H1 (cell line): ENCODE measurements around the gene DEK. TPM values are rescaled to one million over a fixed set of nuclear protein-coding genes. Genes with fewer than 3 reads are reported as not detected.

Experiments used
- CTCF ChIA-PET: fragments of 300-600 bp; sonication (Branson Sonifier 250); formaldehyde crosslinking; loops from one replicate; lab custom pipeline; 2021; ENCODE audit not compliant: partially characterized antibody; lab: Charles Lee
- POLR2A ChIA-PET: fragments of 300-600 bp; sonication (Branson Sonifier 250); formaldehyde crosslinking; loops from one replicate; lab custom pipeline; 2021; ENCODE audit warnings: inconsistent platforms; ENCODE audit not compliant: partially characterized antibody; lab: Charles Lee
- DNase-seq, 2 experiments: peaks; one replicate each; pipeline versions ENCODE4 v3.0.0 to v3.0.0-alpha.2; 2010 to 2022; ENCODE audit warnings: low spot score in 2 of 2, low read depth in 1 of 2, mixed read lengths in 1 of 2
- FAIRE-seq: peaks from 2 replicates; lab custom pipeline; 2011; peaks lifted over from hg19 to GRCh38; lab: Jason Lieb, UNC
- H2AFZ ChIP-seq: 2 replicates; pipeline ENCODE4 v1.8.1; 2012; ENCODE audit warnings: low read length, inconsistent platforms
- H2AK5ac ChIP-seq: 2 replicates; pipeline ENCODE4 v1.6.1; 2013; ENCODE audit warnings: low read depth, low read length
- H2BK120ac ChIP-seq: replicated peaks from 2 replicates; pipeline ENCODE3; 2013; ENCODE audit warnings: low read depth, low read length, inconsistent platforms
- H2BK12ac ChIP-seq: 2 replicates; pipeline ENCODE4 v1.6.1; 2013; ENCODE audit warnings: low read depth, low read length
- H2BK15ac ChIP-seq: 2 replicates; pipeline ENCODE4 v1.6.1; 2013; ENCODE audit warnings: low read length
- H2BK20ac ChIP-seq: 2 replicates; pipeline ENCODE4 v1.6.1; 2013; ENCODE audit warnings: low read length
- H2BK5ac ChIP-seq: 2 replicates; pipeline ENCODE4 v1.6.1; 2013; ENCODE audit warnings: low read depth, low read length
- H3K14ac ChIP-seq: 2 replicates; pipeline ENCODE4 v1.6.1; 2013; ENCODE audit warnings: inconsistent platforms; ENCODE audit not compliant: insufficient read length
- H3K18ac ChIP-seq: 2 replicates; pipeline ENCODE4 v1.6.1; 2013; ENCODE audit warnings: low read length; ENCODE audit errors: extremely low read depth
- H3K23ac ChIP-seq: 2 replicates; pipeline ENCODE4 v1.6.1; 2013; ENCODE audit warnings: inconsistent platforms; ENCODE audit not compliant: insufficient read length
- H3K23me2 ChIP-seq: 2 replicates; pipeline ENCODE4 v1.6.1; 2013; ENCODE audit warnings: low read depth, low read length
- H3K27ac ChIP-seq: 2 replicates; pipeline ENCODE4 v1.6.1; 2011; ENCODE audit warnings: low read depth, low read length, inconsistent platforms
- H3K27me3 ChIP-seq, 4 experiments: replicated peaks in 1 of 4; 1 replicate in 1 of 4; 2 replicates in 3 of 4; pipeline versions ENCODE4 v1.6.1 to v1.8.1; 2011 to 2013; ENCODE audit warnings: low read length in 3 of 4, mild to moderate bottlenecking in 3 of 4, inconsistent platforms in 2 of 4, mixed read lengths in 2 of 4, moderate library complexity in 1 of 4; ENCODE audit not compliant: control insufficient read depth in 3 of 4, insufficient read depth in 3 of 4; ENCODE audit errors: extremely low read depth in 1 of 4
- H3K36me3 ChIP-seq, 4 experiments: 2 replicates each; pipeline versions ENCODE4 v1.6.1 to v1.8.1; 2011 to 2013; ENCODE audit warnings: mild to moderate bottlenecking in 4 of 4, low read length in 3 of 4, moderate library complexity in 2 of 4, control low read depth in 1 of 4, inconsistent platforms in 1 of 4; ENCODE audit not compliant: insufficient read depth in 4 of 4, control insufficient read depth in 2 of 4
- H3K4ac ChIP-seq: replicated peaks from 2 replicates; pipeline ENCODE3; 2013; ENCODE audit warnings: low read length, low read depth, mixed read lengths, inconsistent platforms; ENCODE audit not compliant: insufficient read length
- H3K4me1 ChIP-seq, 4 experiments: replicated peaks in 1 of 4; 1 replicate in 1 of 4; 2 replicates in 3 of 4; pipeline versions ENCODE4 v1.6.1 to v1.8.1; 2011 to 2013; ENCODE audit warnings: low read length in 3 of 4, inconsistent platforms in 2 of 4, mixed read lengths in 1 of 4; ENCODE audit not compliant: insufficient read depth in 4 of 4, control insufficient read depth in 3 of 4
- H3K4me2 ChIP-seq, 2 experiments: 2 replicates each; pipeline versions ENCODE4 v1.6.1 to v1.8.1; 2011 to 2013; ENCODE audit warnings: low read depth in 2 of 2, low read length in 2 of 2, control low read depth in 1 of 2, inconsistent platforms in 1 of 2, mild to moderate bottlenecking in 1 of 2; ENCODE audit not compliant: insufficient read depth in 1 of 2
- H3K4me3 ChIP-seq, 4 experiments: fragments of 200-600, 300-600 bp in 1 of 4; sonication (generic), shearing (Covaris generic), sonication (Bioruptor Twin) in 1 of 4; 2 replicates each; pipeline versions ENCODE4 v1.5.1 to v1.8.1; 2011 to 2016; ENCODE audit warnings: low read length in 4 of 4, low read depth in 3 of 4, control low read depth in 2 of 4, inconsistent platforms in 2 of 4, mild to moderate bottlenecking in 2 of 4, mixed read lengths in 1 of 4, moderate library complexity in 1 of 4; ENCODE audit not compliant: insufficient read depth in 2 of 4; ENCODE audit errors: extremely low read depth in 1 of 4
- H3K56ac ChIP-seq: replicated peaks from 2 replicates; pipeline ENCODE3; 2013; ENCODE audit warnings: low read depth, mild to moderate bottlenecking, mixed read lengths, low read length, inconsistent platforms; ENCODE audit not compliant: insufficient read length
- H3K79me1 ChIP-seq: 2 replicates; pipeline ENCODE4 v1.6.1; 2013; ENCODE audit warnings: low read depth, low read length, control low read depth
- H3K79me2 ChIP-seq, 2 experiments: 2 replicates each; pipeline versions ENCODE4 v1.6.1 to v1.8.1; 2012 to 2013; ENCODE audit warnings: low read length in 2 of 2, mild to moderate bottlenecking in 2 of 2, inconsistent platforms in 1 of 2; ENCODE audit not compliant: insufficient read depth in 2 of 2, control insufficient read depth in 1 of 2
- H3K9ac ChIP-seq, 4 experiments: replicated peaks in 1 of 4; 1 replicate in 1 of 4; 2 replicates in 3 of 4; pipeline versions ENCODE4 v1.6.1 to v1.8.1; 2011 to 2013; ENCODE audit warnings: low read depth in 3 of 4, low read length in 3 of 4, control low read depth in 2 of 4, mild to moderate bottlenecking in 2 of 4, moderate library complexity in 2 of 4, inconsistent platforms in 1 of 4; ENCODE audit errors: extremely low read depth in 1 of 4
- H3K9me3 ChIP-seq, 2 experiments: 2 replicates each; pipeline versions ENCODE4 v1.6.1 to v1.8.1; 2012 to 2013; ENCODE audit warnings: mild to moderate bottlenecking in 2 of 2, moderate library complexity in 2 of 2, control low read depth in 1 of 2, inconsistent platforms in 1 of 2, low read depth in 1 of 2, low read length in 1 of 2, mixed read lengths in 1 of 2; ENCODE audit not compliant: insufficient read depth in 2 of 2
- H4K20me1 ChIP-seq, 2 experiments: replicated peaks in 1 of 2; 2 replicates each; pipeline versions ENCODE3 to v1.8.1; 2011 to 2013; ENCODE audit warnings: inconsistent platforms in 2 of 2, low read length in 2 of 2, mild to moderate bottlenecking in 1 of 2; ENCODE audit not compliant: insufficient read depth in 2 of 2, control insufficient read depth in 1 of 2
- H4K5ac ChIP-seq: 2 replicates; pipeline ENCODE4 v1.6.1; 2013; ENCODE audit warnings: low read length, low read depth, mixed read lengths, inconsistent platforms; ENCODE audit not compliant: insufficient read length
- H4K8ac ChIP-seq: 2 replicates; pipeline ENCODE4 v1.8.0; 2013; ENCODE audit warnings: mild to moderate bottlenecking, moderate library complexity, low read length, inconsistent platforms; ENCODE audit not compliant: insufficient read depth; ENCODE audit errors: extremely low read depth
- H4K91ac ChIP-seq: replicated peaks from 2 replicates; pipeline ENCODE3; 2013; ENCODE audit warnings: low read length, mixed read lengths, inconsistent platforms; ENCODE audit not compliant: insufficient read length
- ASH2L ChIP-seq: fragments of 200-600, 300-600 bp; sonication (generic); IDR thresholded peaks from one replicate; pipeline ENCODE4 v1.7.1; 2017; ENCODE audit warnings: low read length
- BCL11A ChIP-seq, 2 experiments: IDR thresholded peaks; one replicate each; pipeline ENCODE4 v1.6.1; 2011; ENCODE audit warnings: low read depth in 2 of 2, low read length in 2 of 2, mild to moderate bottlenecking in 2 of 2
- CBX8 ChIP-seq: fragments of 300-800, 300-1000 bp; sonication (generic); IDR thresholded peaks from 2 replicates; pipeline ENCODE4 v1.7.1; 2016; ENCODE audit warnings: low read depth, low read length, borderline replicate concordance
- EZH2 ChIP-seq: fragments of 200-600 bp; sonication (generic); IDR thresholded peaks from 2 replicates; pipeline ENCODE4 v1.7.1; 2012; ENCODE audit warnings: low read depth, mild to moderate bottlenecking, moderate library complexity, low read length, inconsistent platforms; ENCODE audit not compliant: severe bottlenecking
- NRF1 ChIP-seq: IDR thresholded peaks from 2 replicates; pipeline ENCODE4 v1.6.1; 2011; ENCODE audit warnings: mild to moderate bottlenecking, low read depth, low read length, improper control_type of control experiment
- POLR2A ChIP-seq, 2 experiments: IDR thresholded peaks; 1 replicate in 1 of 2; 2 replicates in 1 of 2; pipeline ENCODE4 v1.6.1; 2011; ENCODE audit warnings: low read depth in 2 of 2, low read length in 2 of 2, mild to moderate bottlenecking in 2 of 2; ENCODE audit errors: control extremely low read depth in 1 of 2
- RBBP5 ChIP-seq: IDR thresholded peaks from 2 replicates; pipeline ENCODE4 v1.7.1; 2012; ENCODE audit warnings: low read depth, mild to moderate bottlenecking, inconsistent platforms, low read length, moderate library complexity, borderline replicate concordance
- RNF2 ChIP-seq: fragments of 200-900, 300-1000 bp; sonication (generic); IDR thresholded peaks from 2 replicates; pipeline ENCODE4 v1.7.1; 2016; ENCODE audit warnings: borderline replicate concordance, low read depth, mild to moderate bottlenecking, antibody characterized with exemption, low read length; ENCODE audit not compliant: poor library complexity, severe bottlenecking; ENCODE audit errors: missing control alignments
- SUZ12 ChIP-seq: fragments of 200-600 bp; sonication (generic); IDR thresholded peaks from 2 replicates; pipeline ENCODE4 v1.6.1; 2012; ENCODE audit warnings: mild to moderate bottlenecking, inconsistent platforms, low read length, moderate library complexity, mixed read lengths
- WGBS, 2 experiments: shearing (Covaris generic) in 1 of 2; methylation state at CpG; one replicate each; pipeline versions ENCODE4 v1.1.6 to v1.1.7; 2013 to 2015; ENCODE audit warnings: low lambda C conversion rate in 2 of 2, mixed read lengths in 2 of 2, inconsistent platforms in 1 of 2, low coverage in 1 of 2, missing lambda C conversion rate in 1 of 2; ENCODE audit not compliant: insufficient replicate concordance in 2 of 2, insufficient coverage in 1 of 2, insufficient read length in 1 of 2; ENCODE audit errors: extremely low coverage in 1 of 2, missing lambda C conversion rate in 1 of 2; 5-methylcytosine and 5-hydroxymethylcytosine counted together
- polyA plus RNA-seq, 7 experiments: library from polyadenylated mRNA; depleted of rRNA in 3 of 7; stranded (reverse) in 5 of 7; unstranded in 2 of 7; fragments of >200 nt in 5 of 7; fragments of 200-250 nt in 2 of 7; gene quantifications; 1 replicate in 5 of 7; 2 replicates in 1 of 7; 4 replicates in 1 of 7; pipeline versions ENCODE4 v1.2.1 to v1.2.3, GENCODE V29; 2011 to 2013; ENCODE audit warnings: missing spikeins in 2 of 7, mixed read lengths in 2 of 7
- total RNA-seq: library from RNA; stranded (reverse); fragmentation: NEBNext Ultra II Directional; extraction: Animal tissue kit (Norgen Biotek cat#: 25700); gene quantifications from 2 replicates; pipeline ENCODE4 v1.2.1, GENCODE V29; 2021
- TF ChIP-seq, protein P1 (sequence below): IDR thresholded peaks from 2 replicates; pipeline ENCODE4 v1.6.1; 2011; ENCODE audit warnings: low read depth, mild to moderate bottlenecking, low read length; ENCODE audit not compliant: insufficient read depth

DEK gene
- total and polyA plus RNA-seq, 2 of the 8 experiments (the other 6 are each of a cell fraction or from before 2014, with no cell fraction given): 40.0 to 228 TPM

DNA sequence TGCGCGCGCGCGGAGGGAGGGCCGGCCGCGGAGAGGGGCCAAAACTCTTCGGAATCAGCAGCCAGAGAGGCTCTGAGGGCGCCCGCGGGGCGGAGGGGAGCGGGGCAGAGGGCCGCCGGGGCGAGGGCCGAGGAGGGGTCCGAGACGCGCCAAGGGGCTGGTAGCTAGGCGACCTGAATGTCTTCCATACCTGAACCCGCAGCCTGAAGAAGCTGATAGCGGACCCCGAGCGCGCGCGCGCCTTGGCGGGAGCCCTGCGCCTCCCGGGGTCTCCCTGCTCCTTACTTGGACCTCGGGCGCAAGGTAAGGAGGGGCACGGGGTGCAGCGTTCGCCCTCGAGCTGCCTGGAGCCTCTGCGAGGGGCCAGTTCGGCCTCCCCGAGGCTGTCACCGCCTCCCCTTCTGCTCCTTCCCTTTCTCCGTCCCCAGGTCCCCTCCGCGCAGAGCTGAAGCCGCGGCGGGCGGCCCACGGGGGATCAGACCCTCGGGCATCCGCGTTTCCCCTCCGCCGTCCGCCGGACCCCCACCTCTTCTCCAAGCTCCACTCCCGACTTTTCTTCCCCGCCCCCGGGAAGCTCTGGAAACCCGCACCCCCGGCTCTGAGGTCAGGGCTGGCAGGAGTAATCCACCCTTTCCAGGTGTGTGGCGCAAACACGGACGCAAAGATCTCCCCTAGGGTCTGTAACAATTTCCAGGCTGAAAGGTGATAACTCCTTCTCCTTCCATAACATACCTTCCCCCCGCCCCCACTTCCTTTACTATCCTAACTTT, 13.1 kb upstream of the DEK start:
- Histone ChIP-seq H2AFZ (peak overlapping the region; percentile 27; the same call in 1 of the 2 replicates), H2AK5ac (no peak overlapping the region), H4K20me1 (no peaks in the 10 kb centered on the region), H3K4me3 (peak overlapping the region; percentile 34 to 69 (median 56)), H3K79me2 (no peaks in the 10 kb centered on the region), H3K9me3 (no peaks in the 10 kb centered on the region), H3K23me2 (peaks cover 4% of the 10 kb centered on the region; the same call in 1 of the 2 replicates), H4K5ac (no peak overlapping the region), H3K4me1 (peaks cover 0 to 3% (median 1%) of the 10 kb centered on the region in 4 experiments; a peak in 3 of 7 replicates), H3K4me2 (peak overlapping the region; percentile 73 to 82), H3K56ac (no peak overlapping the region), H2BK15ac (no peak overlapping the region), H3K23ac (no peak overlapping the region), H2BK12ac (no peak overlapping the region), H2BK20ac (no peak overlapping the region), H3K4ac (no peak overlapping the region), H3K9ac (no peak overlapping the region), H2BK5ac (no peak overlapping the region), H3K27me3 (peaks cover 5 to 28% (median 21%) of the 10 kb centered on the region in 4 experiments), H3K14ac (no peak overlapping the region), H3K36me3 (no peaks in the 10 kb centered on the region), H4K8ac (no peak overlapping the region), H3K79me1 (no peaks in the 10 kb centered on the region), H3K27ac (no peak overlapping the region), H4K91ac (no peak overlapping the region), H3K18ac (no peak overlapping the region), H2BK120ac (no peak overlapping the region)
- 3% methylated on average over 48 of the region's 67 CpGs; no CpG with 5 or more reads in 1 of the 2 experiments for WGBS, 2 experiments
- DNase-seq (peak in 1 of 2 experiments; percentile 78), FAIRE-seq (no peak)
- CTCF ChIA-PET: interaction anchor here (1.0 to 1.4 kb wide), 2 partner anchors 9 to 25 kb away, joined by 3 read pairs; no protein-coding TSS in a partner anchor
- POLR2A ChIA-PET: interaction anchor here (1.1 to 1.5 kb wide), 4 partner anchors 10 to 58 kb away, joined by 3 to 7 read pairs (median 4); partner anchors contain the start of gene DEK
- TF ChIP-seq RNF2 (peak; percentile 40), RBBP5 (0 out of 2 replicates have a peak, but pooled peaks have one; percentile 56), ASH2L (peak; percentile 74), CBX8 (no peak), SUZ12 (peak; percentile 54; the same call in 1 of the 2 replicates), BCL11A (IDR thresholded peaks at IDR 0.05; ENCODE audit: low read depth in 2 of 2, low read length in 2 of 2) (no peak), NRF1 (no peak), EZH2 (peak; percentile 45), POLR2A (IDR thresholded peaks at IDR 0.05; ENCODE audit: control extremely low read depth in 1 of 2, low read depth in 2 of 2, low read length in 2 of 2) (no peak; a peak in 1 of 3 replicates)
- TF ChIP-seq, protein P1, sequence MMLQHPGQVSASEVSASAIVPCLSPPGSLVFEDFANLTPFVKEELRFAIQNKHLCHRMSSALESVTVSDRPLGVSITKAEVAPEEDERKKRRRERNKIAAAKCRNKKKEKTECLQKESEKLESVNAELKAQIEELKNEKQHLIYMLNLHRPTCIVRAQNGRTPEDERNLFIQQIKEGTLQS: no peak
